Gastroesophageal sphincter (tissue), 4 donors: Measurements from ENCODE around the gene PEMT. TPM values are rescaled to one million over a fixed set of nuclear protein-coding genes. Genes with fewer than 3 reads are reported as not detected.

Experiments
- ATAC-seq: fragments of 150-250 bp; one replicate; pipeline ENCODE4 v1.9.1; 2016; ENCODE audit warnings: mild to moderate bottlenecking, moderate library complexity
- H3K27ac ChIP-seq, 4 donors: fragments of 200-600 bp; sonication (generic) in 3 of 4; 1 replicate in 3 of 4; 2 replicates in 1 of 4; pipeline ENCODE4 v1.5.1; 2016 to 2019
- H3K27me3 ChIP-seq: fragments of 200-600 bp; sonication (generic); one replicate; pipeline ENCODE4 v1.5.1; 2019
- H3K36me3 ChIP-seq, 2 donors: fragments of 200-600 bp; sonication (generic); one replicate each; pipeline ENCODE4 v1.5.1; 2019; ENCODE audit warnings: control low read depth in 1 of 2
- H3K4me1 ChIP-seq, 3 donors: fragments of 200-600 bp; sonication (generic); 1 replicate in 2 of 3; 2 replicates in 1 of 3; pipeline ENCODE4 v1.5.1; 2016 to 2019; ENCODE audit warnings: control low read depth in 2 of 3
- H3K4me3 ChIP-seq, 2 donors: fragments of 200-600 bp; sonication (generic); one replicate each; pipeline ENCODE4 v1.5.1; 2019; ENCODE audit warnings: mild to moderate bottlenecking in 1 of 2, moderate library complexity in 1 of 2
- H3K9me3 ChIP-seq, 3 donors: fragments of 200-600 bp; sonication (generic); one replicate each; pipeline ENCODE4 v1.5.1; 2017 to 2019; ENCODE audit warnings: control low read depth in 2 of 3
- CTCF ChIP-seq, 4 experiments: fragments of 200-600 bp in 2 of 4; fragments of 450-650 bp in 2 of 4; sonication (generic) in 1 of 4; IDR thresholded peaks; one replicate each; pipeline ENCODE4 v1.5.1; 2017 to 2019; ENCODE audit warnings: antibody characterized with exemption in 4 of 4, mild to moderate bottlenecking in 2 of 4, moderate library complexity in 2 of 4
- EP300 ChIP-seq: sonication (generic); formaldehyde crosslinking; IDR thresholded peaks from one replicate; pipeline ENCODE4 v1.6.1; 2017; ENCODE audit warnings: antibody characterized with exemption, mild to moderate bottlenecking
- POLR2A ChIP-seq, 2 donors: fragments of 450-650 bp; IDR thresholded peaks; one replicate each; pipeline ENCODE4 v1.6.1; 2017; ENCODE audit warnings: antibody characterized with exemption in 2 of 2, mild to moderate bottlenecking in 2 of 2, moderate library complexity in 1 of 2
- POLR2AphosphoS5 ChIP-seq: sonication (generic); formaldehyde crosslinking; IDR thresholded peaks from one replicate; pipeline ENCODE4 v1.6.1; 2017; ENCODE audit warnings: antibody characterized with exemption
- WGBS, 2 donors: methylation state at CpG; one replicate each; pipeline ENCODE4 v1.1.5; 2018; ENCODE audit warnings: low coverage in 1 of 2; 5-methylcytosine and 5-hydroxymethylcytosine counted together
- small RNA-seq, 4 donors: library from RNA; depleted of rRNA; stranded (forward); fragments of <200 nt; gene quantifications; one replicate each; pipeline ENCODE3, GENCODE V24; 2016
- total RNA-seq, 4 donors: library from RNA; depleted of rRNA; stranded (reverse); fragments of >200 nt; gene quantifications; one replicate each; pipeline ENCODE4 v1.1.0, GENCODE V29; 2016

The PEMT gene
- total RNA-seq, 4 donors from 2014 or later, result 8.6 to 20.7 (median 17.5) TPM

GRCh38 chr17:17457680-17458079 is 133.8 kb downstream of the PEMT start:
- H3K27ac ChIP-seq, result no peak overlapping the region
- ATAC-seq, result no peak
- no peaks in the 10 kb centered on the region for H3K36me3 ChIP-seq
- WGBS, 2 donors, result 85 to 94% methylated on average over 1 to 2 of the region's 2 CpGs
- H3K4me3 ChIP-seq, result no peak overlapping the region
- no peaks in the 10 kb centered on the region for H3K4me1 ChIP-seq
- H3K9me3 ChIP-seq, result no peaks in the 10 kb centered on the region
- TF ChIP-seq POLR2A (IDR thresholded peaks at IDR 0.05) (no peak), CTCF (IDR thresholded peaks at IDR 0.05) (no peak), POLR2AphosphoS5 (no peak), EP300 (no peak)
- peaks cover 18% of the 10 kb centered on the region for H3K27me3 ChIP-seq

- ATAC-seq, result no peak
- Histone ChIP-seq H3K9me3 (no peaks in the 10 kb centered on the region), H3K4me1 (no peaks in the 10 kb centered on the region), H3K4me3 (no peak overlapping the region), H3K27ac (no peak overlapping the region), H3K36me3 (no peaks in the 10 kb centered on the region), H3K27me3 (peaks cover 18% of the 10 kb centered on the region)
- WGBS, 2 donors, result 65 to 76% methylated on average over 4 to 5 of the region's 19 CpGs
- TF ChIP-seq CTCF (IDR thresholded peaks at IDR 0.05) (no peak), POLR2AphosphoS5 (no peak), POLR2A (IDR thresholded peaks at IDR 0.05) (no peak), EP300 (no peak)
Observed at GRCh38 chr17:17456251-17456650, 135.3 kb downstream of the PEMT start.

Small RNAs within 50 kb of the gene (small RNA-seq; reads per million reads assigned to genes)
- 0 reads per million in 4 donors for gene RF00019
- gene RNU6-468P, result 0 reads per million in 4 donors

Other genes starting within 250 kb of the PEMT start
- 10 to 100 TPM in 3 of 4 donors, 1 to 10 TPM in 1; 9.1 to 19.5 (median 16.6) TPM for gene MED9, start 114.7 kb downstream of the PEMT start, total RNA-seq
- gene RASD1, start 95.3 kb downstream of the PEMT start, total RNA-seq, result 10 to 100 TPM in 1 of 4 donors, 1 to 10 TPM in 3; 2.6 to 24.6 (median 5.1) TPM
- 10 to 100 TPM; 15.9 to 39.7 (median 28.3) TPM for gene RAI1, start 89.8 kb upstream of the PEMT start, total RNA-seq
- gene SREBF1, start 245.3 kb upstream of the PEMT start, total RNA-seq, result 10 to 100 TPM; 16.1 to 90.7 (median 56.1) TPM